Neural cell (in vitro differentiated cells): Measurements from ENCODE around the gene NLRC3. TPM values are rescaled to one million over a fixed set of nuclear protein-coding genes. Genes with fewer than 3 reads are reported as not detected.

Source experiments
- H2AFZ ChIP-seq: fragments of 200-600, 300-800 bp; sonication (generic), shearing (Covaris generic); 2 replicates; pipeline ENCODE4 v1.6.0; 2014; ENCODE audit warnings: low read depth, mild to moderate bottlenecking, antibody characterized with exemption, low read length, moderate library complexity
- H3F3A ChIP-seq: fragments of 200-600 bp; shearing (Covaris generic); 2 replicates; pipeline ENCODE4 v1.6.1; 2016; ENCODE audit warnings: mild to moderate bottlenecking, moderate library complexity, mixed read lengths, antibody characterized with exemption, low read length; ENCODE audit not compliant: insufficient read depth, poor library complexity, severe bottlenecking
- H3K27ac ChIP-seq: fragments of 200-600, 300-800 bp; sonication (generic), shearing (Covaris generic); 2 replicates; pipeline ENCODE4 v1.5.1; 2014; ENCODE audit warnings: mild to moderate bottlenecking, low read length, moderate library complexity
- H3K27me3 ChIP-seq: fragments of 300-800, 200-600 bp; sonication (generic), shearing (Covaris generic); 2 replicates; pipeline ENCODE4 v1.6.0; 2014; ENCODE audit warnings: mild to moderate bottlenecking, low read depth, low read length, moderate library complexity; ENCODE audit not compliant: insufficient read depth
- H3K36me3 ChIP-seq: fragments of 300-800, 200-600 bp; sonication (generic), shearing (Covaris generic); 2 replicates; pipeline ENCODE4 v1.5.1; 2014; ENCODE audit warnings: mild to moderate bottlenecking, antibody characterized with exemption, low read length, moderate library complexity; ENCODE audit not compliant: insufficient read depth
- H3K4me2 ChIP-seq: fragments of 300-800, 200-600 bp; sonication (generic), shearing (Covaris generic); 2 replicates; pipeline ENCODE4 v1.6.0; 2014; ENCODE audit warnings: mild to moderate bottlenecking, low read length
- H3K4me3 ChIP-seq: fragments of 300-800, 200-600 bp; sonication (generic), shearing (Covaris generic); 2 replicates; pipeline ENCODE4 v1.5.1; 2014; ENCODE audit warnings: mild to moderate bottlenecking, low read length, moderate library complexity
- H3K79me2 ChIP-seq: fragments of 200-600 bp; shearing (Covaris generic); replicated peaks from 2 replicates; pipeline ENCODE4 v1.6.0; 2014; ENCODE audit warnings: mild to moderate bottlenecking, low read length, moderate library complexity; ENCODE audit not compliant: insufficient read depth
- H3K9ac ChIP-seq: fragments of 300-800, 200-600 bp; sonication (generic), shearing (Covaris generic); 2 replicates; pipeline ENCODE4 v1.6.1; 2016; ENCODE audit warnings: mild to moderate bottlenecking, low read length, mixed read lengths
- H3K9me2 ChIP-seq: fragments of 200-600 bp; shearing (Covaris generic); 2 replicates; pipeline ENCODE4 v1.6.1; 2016; ENCODE audit warnings: mild to moderate bottlenecking, low read length, mixed read lengths; ENCODE audit not compliant: insufficient read depth
- H3K9me3 ChIP-seq: fragments of 200-600, 300-800 bp; sonication (generic), shearing (Covaris generic); 2 replicates; pipeline ENCODE4 v1.6.1; 2016; ENCODE audit warnings: mild to moderate bottlenecking, mixed run types, low read length, moderate library complexity, mixed read lengths
- H4K20me1 ChIP-seq: fragments of 200-600 bp; shearing (Covaris generic); 2 replicates; pipeline ENCODE4 v1.6.1; 2016; ENCODE audit warnings: mild to moderate bottlenecking, mixed run types; ENCODE audit not compliant: insufficient read depth
- EP300 ChIP-seq: fragments of 450-650 bp; conservative IDR thresholded peaks from 2 replicates; pipeline ENCODE4 v1.6.1; 2014; ENCODE audit warnings: antibody characterized with exemption, mild to moderate bottlenecking, moderate library complexity; ENCODE audit not compliant: poor library complexity, severe bottlenecking
- EZH2 ChIP-seq: fragments of 200-600, 300-800 bp; shearing (Covaris generic), sonication (generic); IDR thresholded peaks from 2 replicates; pipeline ENCODE4 v1.6.1; 2014; ENCODE audit warnings: antibody characterized with exemption, low read length, borderline replicate concordance, mild to moderate bottlenecking; ENCODE audit not compliant: insufficient read depth, poor library complexity, severe bottlenecking
- MXI1 ChIP-seq: fragments of 450-650 bp; conservative IDR thresholded peaks from 2 replicates; pipeline ENCODE4 v1.6.1; 2014; ENCODE audit warnings: antibody characterized with exemption, mild to moderate bottlenecking; ENCODE audit not compliant: poor library complexity, severe bottlenecking
- POLR2AphosphoS5 ChIP-seq: IDR thresholded peaks from 2 replicates; pipeline ENCODE4 v1.6.1; 2012
- RAD21 ChIP-seq: fragments of 450-650 bp; conservative IDR thresholded peaks from 2 replicates; pipeline ENCODE4 v1.6.1; 2014; ENCODE audit warnings: antibody characterized with exemption, mild to moderate bottlenecking, moderate library complexity
- SMC3 ChIP-seq: fragments of 450-650 bp; conservative IDR thresholded peaks from 2 replicates; pipeline ENCODE4 v1.6.1; 2014; ENCODE audit warnings: antibody characterized with exemption, mild to moderate bottlenecking, moderate library complexity; ENCODE audit not compliant: poor library complexity
- TAF1 ChIP-seq: IDR thresholded peaks from 2 replicates; pipeline ENCODE4 v1.6.1; 2012; ENCODE audit warnings: low read depth
- polyA plus RNA-seq: library from polyadenylated mRNA; depleted of rRNA; stranded (reverse); fragments of >200 nt; gene quantifications from 2 replicates; pipeline ENCODE4 v1.2.3, GENCODE V29; 2014
- TF ChIP-seq, protein P1 (sequence below): fragments of 450-650 bp; IDR thresholded peaks from 2 replicates; pipeline ENCODE4 v1.5.1; 2014; ENCODE audit warnings: antibody characterized with exemption, mild to moderate bottlenecking, moderate library complexity; ENCODE audit not compliant: poor library complexity, severe bottlenecking
- TF ChIP-seq, protein P2 (sequence below): IDR thresholded peaks from 2 replicates; pipeline ENCODE4 v1.6.1; 2012; ENCODE audit warnings: borderline replicate concordance

NLRC3 gene
- polyA plus RNA-seq, 1 donor from 2014 or later, result 0.57 TPM

DNA sequence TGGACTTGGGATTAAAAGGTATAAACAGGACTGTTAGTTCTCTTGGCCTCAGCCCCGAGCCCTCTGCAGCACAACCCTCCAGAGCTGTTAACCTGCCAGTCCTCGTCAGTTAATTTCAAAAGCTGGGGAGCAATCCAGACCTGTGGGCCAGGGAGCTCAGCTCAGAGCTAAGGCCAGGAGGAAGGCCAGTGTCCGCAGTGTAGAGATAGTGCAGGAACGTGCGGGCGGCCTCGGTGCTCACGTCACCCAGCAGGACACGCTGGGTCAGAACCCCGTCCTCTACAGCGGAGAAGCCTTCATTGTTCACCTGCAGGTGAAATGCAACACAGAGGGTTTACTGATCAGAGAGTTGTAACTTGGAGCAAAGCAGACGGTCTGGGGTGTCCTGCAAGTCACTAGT, 15.4 kb upstream of the NLRC3 start:
- Histone ChIP-seq H3K36me3 (no peaks in the 10 kb centered on the region), H3K9ac (no peak overlapping the region)
- no peak for TF ChIP-seq SMC3

DNA sequence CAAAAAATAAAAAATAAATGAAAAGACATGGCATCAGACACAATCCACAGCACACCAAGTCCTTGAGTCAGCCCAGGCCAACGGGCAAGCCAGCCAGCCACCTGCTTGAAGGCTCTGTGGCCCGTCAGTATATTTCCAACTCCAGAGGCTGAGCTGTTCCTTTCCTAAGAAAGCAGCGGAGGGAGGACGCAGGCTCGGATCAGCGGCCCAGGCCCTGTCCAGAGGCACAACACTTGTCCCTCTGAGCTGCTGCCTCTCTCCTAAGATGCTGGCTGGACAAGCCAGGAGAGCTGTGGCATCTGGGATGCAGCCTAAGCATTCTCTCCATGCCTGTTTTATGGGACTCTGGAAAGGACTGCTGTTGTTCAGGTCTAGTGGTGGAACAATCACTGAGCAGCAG, 14.8 kb upstream of the NLRC3 start:
- Histone ChIP-seq H3K4me3 (no peak overlapping the region), H3K36me3 (no peaks in the 10 kb centered on the region)

More for the DNA sequence above, 15.4 kb upstream of the NLRC3 start:
- Histone ChIP-seq H3K27me3 (no peaks in the 10 kb centered on the region), H4K20me1 (no peaks in the 10 kb centered on the region), H2AFZ (no peak overlapping the region), H3K27ac (no peak overlapping the region), H3K4me3 (no peak overlapping the region), H3K9me3 (no peaks in the 10 kb centered on the region), H3F3A (no peaks in the 10 kb centered on the region), H3K4me2 (no peak overlapping the region), H3K9me2 (no peaks in the 10 kb centered on the region), H3K79me2 (no peaks in the 10 kb centered on the region)

DNA sequence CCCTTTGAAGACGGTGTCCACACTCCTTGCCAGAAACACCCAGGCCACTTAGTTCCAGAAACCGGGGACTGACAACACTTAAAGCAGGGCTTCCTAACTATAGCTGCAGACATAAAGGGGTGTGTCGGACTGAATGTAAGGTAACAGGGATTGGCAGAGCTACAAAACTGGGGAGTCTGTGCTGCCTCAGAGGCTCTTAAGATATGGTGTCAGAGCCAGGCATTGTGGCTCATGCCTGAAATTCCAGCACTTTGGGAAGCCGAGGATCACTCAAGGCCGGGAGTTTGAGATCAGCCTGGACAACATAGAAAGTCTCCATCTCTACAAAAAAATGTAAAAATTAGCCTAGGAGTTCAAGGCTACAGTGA, 14.2 kb upstream of the NLRC3 start:
- TF ChIP-seq RAD21 (no peak), EZH2 (no peak), TAF1 (no peak), MXI1 (no peak), POLR2AphosphoS5 (no peak)
- TF ChIP-seq, protein P1, sequence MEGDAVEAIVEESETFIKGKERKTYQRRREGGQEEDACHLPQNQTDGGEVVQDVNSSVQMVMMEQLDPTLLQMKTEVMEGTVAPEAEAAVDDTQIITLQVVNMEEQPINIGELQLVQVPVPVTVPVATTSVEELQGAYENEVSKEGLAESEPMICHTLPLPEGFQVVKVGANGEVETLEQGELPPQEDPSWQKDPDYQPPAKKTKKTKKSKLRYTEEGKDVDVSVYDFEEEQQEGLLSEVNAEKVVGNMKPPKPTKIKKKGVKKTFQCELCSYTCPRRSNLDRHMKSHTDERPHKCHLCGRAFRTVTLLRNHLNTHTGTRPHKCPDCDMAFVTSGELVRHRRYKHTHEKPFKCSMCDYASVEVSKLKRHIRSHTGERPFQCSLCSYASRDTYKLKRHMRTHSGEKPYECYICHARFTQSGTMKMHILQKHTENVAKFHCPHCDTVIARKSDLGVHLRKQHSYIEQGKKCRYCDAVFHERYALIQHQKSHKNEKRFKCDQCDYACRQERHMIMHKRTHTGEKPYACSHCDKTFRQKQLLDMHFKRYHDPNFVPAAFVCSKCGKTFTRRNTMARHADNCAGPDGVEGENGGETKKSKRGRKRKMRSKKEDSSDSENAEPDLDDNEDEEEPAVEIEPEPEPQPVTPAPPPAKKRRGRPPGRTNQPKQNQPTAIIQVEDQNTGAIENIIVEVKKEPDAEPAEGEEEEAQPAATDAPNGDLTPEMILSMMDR, result no peak
- no peak overlapping the region for H2AFZ ChIP-seq
- no peaks in the 10 kb centered on the region for H3K79me2 ChIP-seq
- H3K4me2 ChIP-seq, result no peak overlapping the region
- H3K36me3 ChIP-seq, result no peaks in the 10 kb centered on the region
- no peak overlapping the region for H3K9ac ChIP-seq
- no peak overlapping the region for H3K27ac ChIP-seq
- no peaks in the 10 kb centered on the region for H3F3A ChIP-seq
- H3K9me3 ChIP-seq, result no peaks in the 10 kb centered on the region
- H4K20me1 ChIP-seq, result no peaks in the 10 kb centered on the region
- H3K4me3 ChIP-seq, result no peak overlapping the region
- H3K27me3 ChIP-seq, result no peaks in the 10 kb centered on the region
- no peaks in the 10 kb centered on the region for H3K9me2 ChIP-seq

More for the DNA sequence above, 14.8 kb upstream of the NLRC3 start:
- no peaks in the 10 kb centered on the region for H3K79me2 ChIP-seq
- no peak overlapping the region for H3K4me2 ChIP-seq
- no peaks in the 10 kb centered on the region for H3K9me2 ChIP-seq
- H2AFZ ChIP-seq, result no peak overlapping the region
- no peak overlapping the region for H3K9ac ChIP-seq
- no peaks in the 10 kb centered on the region for H3F3A ChIP-seq
- H4K20me1 ChIP-seq, result no peaks in the 10 kb centered on the region
- no peaks in the 10 kb centered on the region for H3K9me3 ChIP-seq
- H3K27ac ChIP-seq, result no peak overlapping the region
- no peaks in the 10 kb centered on the region for H3K27me3 ChIP-seq
- TF ChIP-seq EP300, result no peak
- TF ChIP-seq SMC3, result no peak

DNA sequence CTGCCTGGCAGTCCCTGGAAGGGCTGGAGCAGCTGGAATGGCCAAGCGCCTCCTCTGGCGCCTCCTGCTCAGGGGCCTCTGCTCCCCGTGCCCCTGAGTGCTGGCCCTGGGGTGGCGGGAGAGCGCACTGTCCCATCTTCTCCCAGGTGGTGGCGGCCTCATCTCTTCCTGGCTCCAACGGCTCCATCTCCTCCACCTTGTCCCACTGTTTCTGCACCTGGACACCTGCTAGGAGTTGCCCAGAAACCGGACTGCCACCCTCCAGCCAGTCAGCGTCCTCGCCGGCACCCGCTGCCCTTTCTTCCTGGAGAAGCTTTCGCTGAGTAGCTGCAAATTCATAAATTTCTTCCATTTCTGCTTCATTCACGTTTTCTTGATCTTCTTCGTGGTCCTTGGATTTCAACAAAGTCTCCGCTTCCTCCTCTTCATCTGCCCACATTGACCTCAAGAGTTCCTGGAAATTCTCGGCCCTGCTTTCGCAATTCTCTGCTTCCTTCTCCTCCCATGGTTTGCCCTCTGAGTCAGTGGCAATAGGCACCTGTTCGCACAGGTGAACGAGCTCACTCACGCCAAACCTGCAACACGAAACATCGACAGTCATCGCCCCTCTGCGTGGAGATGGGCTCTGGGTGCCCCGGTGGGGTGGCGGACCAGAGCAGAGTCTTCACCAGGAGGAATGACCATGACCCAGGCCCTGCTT, 13.7 kb upstream of the NLRC3 start:
- Histone ChIP-seq H4K20me1 (no peaks in the 10 kb centered on the region), H3K9me2 (no peaks in the 10 kb centered on the region), H3K27ac (no peak overlapping the region), H3K27me3 (no peaks in the 10 kb centered on the region), H3K4me3 (no peak overlapping the region), H3K4me2 (no peak overlapping the region), H3K9me3 (no peaks in the 10 kb centered on the region), H3K79me2 (no peaks in the 10 kb centered on the region), H3K36me3 (no peaks in the 10 kb centered on the region), H3K9ac (no peak overlapping the region), H2AFZ (no peak overlapping the region), H3F3A (no peaks in the 10 kb centered on the region)
- TF ChIP-seq, protein P2, sequence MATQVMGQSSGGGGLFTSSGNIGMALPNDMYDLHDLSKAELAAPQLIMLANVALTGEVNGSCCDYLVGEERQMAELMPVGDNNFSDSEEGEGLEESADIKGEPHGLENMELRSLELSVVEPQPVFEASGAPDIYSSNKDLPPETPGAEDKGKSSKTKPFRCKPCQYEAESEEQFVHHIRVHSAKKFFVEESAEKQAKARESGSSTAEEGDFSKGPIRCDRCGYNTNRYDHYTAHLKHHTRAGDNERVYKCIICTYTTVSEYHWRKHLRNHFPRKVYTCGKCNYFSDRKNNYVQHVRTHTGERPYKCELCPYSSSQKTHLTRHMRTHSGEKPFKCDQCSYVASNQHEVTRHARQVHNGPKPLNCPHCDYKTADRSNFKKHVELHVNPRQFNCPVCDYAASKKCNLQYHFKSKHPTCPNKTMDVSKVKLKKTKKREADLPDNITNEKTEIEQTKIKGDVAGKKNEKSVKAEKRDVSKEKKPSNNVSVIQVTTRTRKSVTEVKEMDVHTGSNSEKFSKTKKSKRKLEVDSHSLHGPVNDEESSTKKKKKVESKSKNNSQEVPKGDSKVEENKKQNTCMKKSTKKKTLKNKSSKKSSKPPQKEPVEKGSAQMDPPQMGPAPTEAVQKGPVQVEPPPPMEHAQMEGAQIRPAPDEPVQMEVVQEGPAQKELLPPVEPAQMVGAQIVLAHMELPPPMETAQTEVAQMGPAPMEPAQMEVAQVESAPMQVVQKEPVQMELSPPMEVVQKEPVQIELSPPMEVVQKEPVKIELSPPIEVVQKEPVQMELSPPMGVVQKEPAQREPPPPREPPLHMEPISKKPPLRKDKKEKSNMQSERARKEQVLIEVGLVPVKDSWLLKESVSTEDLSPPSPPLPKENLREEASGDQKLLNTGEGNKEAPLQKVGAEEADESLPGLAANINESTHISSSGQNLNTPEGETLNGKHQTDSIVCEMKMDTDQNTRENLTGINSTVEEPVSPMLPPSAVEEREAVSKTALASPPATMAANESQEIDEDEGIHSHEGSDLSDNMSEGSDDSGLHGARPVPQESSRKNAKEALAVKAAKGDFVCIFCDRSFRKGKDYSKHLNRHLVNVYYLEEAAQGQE, result no peak
- TF ChIP-seq EZH2, result no peak
